ENCODE measurements around the gene SLC35B3. TPM values are rescaled to one million over a fixed set of nuclear protein-coding genes. Genes with fewer than 3 reads are reported as not detected.

SLC35B3 gene
- total RNA-seq (10 to 100 TPM; 18.1 to 24.1 TPM), polyA plus RNA-seq (10 to 100 TPM; 12.3 to 14.8 TPM)
- long read RNA-seq, donor 1, partial matches to known transcripts: 5 of 6 reads
- long read RNA-seq, donor 1, other reads (novel, unspliced or antisense): 0 of 6 reads
- long read RNA-seq, donor 2: 0 reads
- long read RNA-seq, donor 3: 0 reads
- long read RNA-seq, donor 4: 0 reads
- long read RNA-seq, donor 5, partial matches to known transcripts: 0 of 1 reads
- long read RNA-seq, donor 5, other reads (novel, unspliced or antisense): 0 of 1 reads

DNA sequence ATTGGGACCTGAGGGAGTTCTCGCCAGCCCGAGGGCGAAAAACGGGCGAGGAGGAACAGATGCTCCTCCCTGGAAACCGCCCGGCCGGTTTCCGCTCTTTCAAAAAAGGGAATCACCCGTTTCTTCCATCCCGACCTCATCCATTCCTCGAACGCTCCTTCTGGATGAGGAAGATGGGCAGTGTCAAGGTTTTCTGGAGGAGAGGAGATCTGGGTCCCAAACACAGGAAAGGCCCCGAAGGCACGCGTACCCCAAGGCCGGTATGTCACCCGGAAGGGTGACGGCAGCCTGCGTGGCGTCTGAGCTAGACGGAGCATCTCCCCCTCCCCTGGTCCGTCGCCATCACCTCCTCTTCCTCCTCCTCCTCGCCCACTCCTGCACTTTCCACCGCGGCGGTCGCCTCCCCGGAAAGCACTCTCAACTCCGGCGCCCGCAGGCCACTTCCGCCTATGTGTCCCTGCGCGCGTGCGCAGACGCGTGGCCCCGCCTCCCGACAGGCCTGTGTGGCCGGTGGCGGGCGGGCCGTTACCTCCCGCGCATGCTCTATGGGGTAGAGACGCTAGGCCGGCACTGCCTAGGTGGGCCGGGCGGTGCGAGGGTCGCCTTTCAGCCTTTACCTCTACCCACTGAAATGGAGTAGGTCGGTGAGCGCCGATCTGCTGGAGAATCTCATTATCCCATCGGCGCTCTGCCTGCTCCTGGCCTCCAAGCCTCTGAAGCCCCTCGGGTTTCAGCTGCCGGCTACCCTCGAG lies at the start of gene SLC35B3:
Gene SLC35B3, minus strand, starts transcription at position 453 of the 752 bp plus-strand sequence.
- ATAC-seq (ENCODE audit: insufficient read depth, low FRiP score): peak; percentile 98
- Histone ChIP-seq H3K4me1 (ENCODE audit: control insufficient read depth in 5 of 5, insufficient read depth in 5 of 5, low read length in 5 of 5) (peaks cover 0 to 15% (median 2%) of the 10 kb centered on the region in 5 donors), H3K36me3 (ENCODE audit: control insufficient read depth in 4 of 4, insufficient read depth in 4 of 4, low read length in 4 of 4) (no peaks in the 10 kb centered on the region), H3K9me3 (ENCODE audit: control insufficient read depth in 4 of 4, insufficient read depth in 3 of 4, low read length in 3 of 4) (no peaks in the 10 kb centered on the region), H3K27me3 (ENCODE audit: control insufficient read depth in 3 of 3, insufficient read depth in 3 of 3, low read length in 2 of 3) (no peaks in the 10 kb centered on the region), H3K9ac (ENCODE audit: insufficient read depth in 1 of 2, low read length in 2 of 2) (peak within 1 kb of the TSS; percentile 82 to 93), H3K27ac (ENCODE audit: low read depth in 1 of 2, low read length in 1 of 2) (peak within 1 kb of the TSS; percentile 64 to 93), H3K4me3 (peak within 1 kb of the TSS; percentile 81)
- TF ChIP-seq CTCF (IDR thresholded peaks at IDR 0.05; ENCODE audit: control extremely low read depth, extremely low read depth): no peak
- peak; percentile 95 for DNase-seq
- WGBS, 2 donors: 1 to 3% methylated on average over 58 to 62 of the region's 62 CpGs

DNA sequence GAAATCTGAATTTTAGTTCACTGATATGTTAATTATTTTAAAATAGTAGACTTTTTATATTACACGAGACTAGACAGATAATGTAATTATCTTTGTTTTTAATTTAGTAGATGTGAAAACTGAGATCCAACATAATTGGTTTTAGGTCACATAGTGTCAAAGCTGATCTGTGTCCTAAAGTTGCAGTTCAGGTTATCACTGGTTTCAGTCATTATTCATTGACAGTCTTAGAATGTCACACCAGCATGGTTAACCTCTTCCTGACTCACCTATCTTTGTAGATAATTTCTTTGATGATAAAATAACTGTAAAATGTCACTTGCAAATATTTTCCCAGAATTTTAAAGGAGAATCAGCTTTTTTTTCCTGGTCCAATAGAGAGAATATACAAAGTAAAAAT lies 48.3 kb upstream of the SLC35B3 start:
- no peak for DNase-seq
- no peaks in the 10 kb centered on the region for H3K4me1 ChIP-seq (ENCODE audit: control insufficient read depth in 5 of 5, insufficient read depth in 5 of 5, low read length in 5 of 5)
- no peak overlapping the region for H3K9ac ChIP-seq (ENCODE audit: insufficient read depth in 1 of 2, low read length in 2 of 2)
- no peaks in the 10 kb centered on the region for H3K9me3 ChIP-seq (ENCODE audit: control insufficient read depth in 4 of 4, insufficient read depth in 3 of 4, low read length in 3 of 4)
- H3K27me3 ChIP-seq (ENCODE audit: control insufficient read depth in 3 of 3, insufficient read depth in 3 of 3, low read length in 2 of 3): no peaks in the 10 kb centered on the region
- no peak overlapping the region for H3K4me3 ChIP-seq
- H3K27ac ChIP-seq (ENCODE audit: low read depth in 1 of 2, low read length in 1 of 2): no peak overlapping the region
- WGBS, 2 donors: 81% methylated on average over 1 of the region's 1 CpG
- ATAC-seq (ENCODE audit: insufficient read depth, low FRiP score): no peak
- no peak for TF ChIP-seq CTCF (IDR thresholded peaks at IDR 0.05; ENCODE audit: control extremely low read depth, extremely low read depth)
- H3K36me3 ChIP-seq (ENCODE audit: control insufficient read depth in 4 of 4, insufficient read depth in 4 of 4, low read length in 4 of 4): no peaks in the 10 kb centered on the region

DNA sequence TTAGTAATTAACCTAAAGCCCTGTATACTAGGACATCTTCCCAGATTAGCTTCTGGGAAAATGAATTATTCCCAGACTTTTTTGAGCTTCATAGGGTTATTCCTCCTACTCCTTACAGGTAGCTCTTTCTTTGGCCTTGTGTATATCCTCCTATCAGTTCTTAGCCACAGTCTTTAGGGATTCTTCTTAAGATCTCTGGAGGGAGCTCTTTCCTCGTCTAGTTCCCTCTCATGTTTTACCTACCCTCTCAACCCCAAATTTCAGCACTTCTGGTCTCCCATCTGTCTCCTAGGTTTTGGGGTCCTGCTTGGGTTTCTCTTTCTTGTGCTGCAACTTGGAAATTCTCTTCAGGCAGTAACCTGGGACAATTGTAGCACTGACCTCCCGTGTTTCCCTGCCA lies 46.4 kb upstream of the SLC35B3 start:
- Histone ChIP-seq H3K4me3 (no peak overlapping the region), H3K27ac (ENCODE audit: low read depth in 1 of 2, low read length in 1 of 2) (no peak overlapping the region), H3K27me3 (ENCODE audit: control insufficient read depth in 3 of 3, insufficient read depth in 3 of 3, low read length in 2 of 3) (no peaks in the 10 kb centered on the region), H3K36me3 (ENCODE audit: control insufficient read depth in 4 of 4, insufficient read depth in 4 of 4, low read length in 4 of 4) (no peaks in the 10 kb centered on the region), H3K9me3 (ENCODE audit: control insufficient read depth in 4 of 4, insufficient read depth in 3 of 4, low read length in 3 of 4) (no peaks in the 10 kb centered on the region), H3K9ac (ENCODE audit: insufficient read depth in 1 of 2, low read length in 2 of 2) (no peak overlapping the region), H3K4me1 (ENCODE audit: control insufficient read depth in 5 of 5, insufficient read depth in 5 of 5, low read length in 5 of 5) (no peaks in the 10 kb centered on the region)
- ATAC-seq (ENCODE audit: insufficient read depth, low FRiP score): no peak
- no peak for TF ChIP-seq CTCF (IDR thresholded peaks at IDR 0.05; ENCODE audit: control extremely low read depth, extremely low read depth)
- WGBS, 2 donors: 59 to 67% methylated on average over 2 of the region's 2 CpGs
- DNase-seq: peak in 1 of 3 donors; percentile 4
